GM12872 (cell line): Measurements from ENCODE around the gene SBF2.

Experiments used
- TF ChIP-seq, protein P1 (sequence below): IDR thresholded peaks from 3 replicates; pipeline ENCODE4 v1.5.1; 2011; ENCODE audit warnings: low read depth, mild to moderate bottlenecking, low read length, moderate library complexity; ENCODE audit not compliant: insufficient read depth

The SBF2 gene

GRCh38 chr11:9923280-9923679 lies 370.7 kb downstream of the SBF2 start:
- TF ChIP-seq, protein P1, sequence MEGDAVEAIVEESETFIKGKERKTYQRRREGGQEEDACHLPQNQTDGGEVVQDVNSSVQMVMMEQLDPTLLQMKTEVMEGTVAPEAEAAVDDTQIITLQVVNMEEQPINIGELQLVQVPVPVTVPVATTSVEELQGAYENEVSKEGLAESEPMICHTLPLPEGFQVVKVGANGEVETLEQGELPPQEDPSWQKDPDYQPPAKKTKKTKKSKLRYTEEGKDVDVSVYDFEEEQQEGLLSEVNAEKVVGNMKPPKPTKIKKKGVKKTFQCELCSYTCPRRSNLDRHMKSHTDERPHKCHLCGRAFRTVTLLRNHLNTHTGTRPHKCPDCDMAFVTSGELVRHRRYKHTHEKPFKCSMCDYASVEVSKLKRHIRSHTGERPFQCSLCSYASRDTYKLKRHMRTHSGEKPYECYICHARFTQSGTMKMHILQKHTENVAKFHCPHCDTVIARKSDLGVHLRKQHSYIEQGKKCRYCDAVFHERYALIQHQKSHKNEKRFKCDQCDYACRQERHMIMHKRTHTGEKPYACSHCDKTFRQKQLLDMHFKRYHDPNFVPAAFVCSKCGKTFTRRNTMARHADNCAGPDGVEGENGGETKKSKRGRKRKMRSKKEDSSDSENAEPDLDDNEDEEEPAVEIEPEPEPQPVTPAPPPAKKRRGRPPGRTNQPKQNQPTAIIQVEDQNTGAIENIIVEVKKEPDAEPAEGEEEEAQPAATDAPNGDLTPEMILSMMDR, result no peak

DNA sequence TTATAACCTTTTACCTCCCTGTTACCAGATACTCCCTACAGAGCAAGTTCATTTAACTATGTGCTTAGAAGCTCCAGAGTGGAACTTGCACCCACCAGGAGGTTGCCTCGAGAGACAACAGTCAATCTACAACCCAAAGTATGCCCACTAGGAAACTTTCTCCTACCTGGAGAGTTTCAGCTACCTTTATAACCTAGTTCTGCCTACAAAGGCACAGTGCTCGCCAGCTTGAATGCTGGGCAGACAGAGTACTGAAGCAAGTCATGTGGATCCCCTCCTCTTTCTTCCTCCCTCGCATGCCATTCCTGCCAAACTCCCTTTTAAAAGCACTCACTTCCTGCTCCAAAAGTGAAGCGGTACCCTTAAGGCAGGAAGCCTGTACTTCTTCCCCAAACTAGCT lies 371.2 kb downstream of the SBF2 start:
- TF ChIP-seq, protein P1, result no peak

DNA sequence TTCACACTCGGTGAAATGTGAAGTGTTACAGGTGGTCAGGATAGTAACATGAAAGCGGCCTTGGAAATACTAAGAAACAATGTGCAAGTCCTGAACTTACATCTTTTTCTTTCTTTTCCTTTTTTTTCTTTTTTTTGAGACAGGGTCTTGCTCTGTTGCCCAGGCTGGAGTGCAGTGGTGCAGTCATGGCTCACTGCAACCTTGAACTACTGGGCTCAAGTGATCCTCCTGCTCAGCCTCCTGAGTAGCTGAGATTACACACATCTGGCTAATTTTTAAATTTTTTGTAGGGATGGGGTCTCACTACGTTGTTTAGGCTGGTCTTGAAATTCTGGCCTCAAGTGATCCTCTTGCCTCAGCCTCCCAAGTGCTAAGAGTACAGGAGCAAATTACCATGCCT lies 377.5 kb downstream of the SBF2 start:
- TF ChIP-seq, protein P1, result no peak

GRCh38 chr11:9914064-9914463 lies 380.0 kb downstream of the SBF2 start:
- TF ChIP-seq, protein P1, result no peak

DNA sequence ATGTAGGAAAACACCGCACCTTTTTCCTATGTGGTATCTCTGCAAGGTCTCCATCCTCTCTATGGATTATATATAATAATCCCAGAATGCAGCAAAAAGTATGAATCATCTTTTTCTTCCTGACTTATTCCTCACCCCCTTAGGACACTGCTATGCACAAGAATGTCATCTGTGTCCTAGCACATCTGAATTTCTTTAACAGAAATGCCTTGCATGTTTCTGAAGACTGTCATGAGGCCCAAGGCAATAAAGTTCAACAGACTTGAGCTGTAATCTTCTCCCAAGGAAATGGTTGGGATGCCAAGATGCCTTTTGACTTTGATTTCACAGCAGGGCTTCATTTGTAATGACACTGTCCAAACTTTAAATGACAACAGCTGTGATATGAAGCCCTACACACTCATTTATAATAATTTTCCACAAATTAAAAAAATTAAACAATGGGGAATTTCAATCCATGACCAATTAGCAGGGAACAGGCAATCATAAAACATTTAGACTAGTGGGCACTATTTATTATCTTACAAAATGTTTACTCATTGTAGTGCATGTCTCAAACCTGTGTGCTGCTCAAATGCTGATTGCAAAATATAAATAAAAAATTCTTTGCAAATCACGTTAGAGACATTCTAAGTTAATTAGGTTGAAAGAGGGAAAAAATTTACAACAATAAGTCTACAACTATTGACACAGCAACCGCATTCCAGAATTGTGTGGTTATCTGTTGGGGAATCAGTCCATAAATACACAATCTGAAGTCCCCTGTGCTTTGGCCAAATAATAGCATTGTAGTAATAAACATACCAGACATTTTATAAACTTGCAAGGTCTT lies 387.8 kb downstream of the SBF2 start:
- TF ChIP-seq, protein P1, result no peak

DNA sequence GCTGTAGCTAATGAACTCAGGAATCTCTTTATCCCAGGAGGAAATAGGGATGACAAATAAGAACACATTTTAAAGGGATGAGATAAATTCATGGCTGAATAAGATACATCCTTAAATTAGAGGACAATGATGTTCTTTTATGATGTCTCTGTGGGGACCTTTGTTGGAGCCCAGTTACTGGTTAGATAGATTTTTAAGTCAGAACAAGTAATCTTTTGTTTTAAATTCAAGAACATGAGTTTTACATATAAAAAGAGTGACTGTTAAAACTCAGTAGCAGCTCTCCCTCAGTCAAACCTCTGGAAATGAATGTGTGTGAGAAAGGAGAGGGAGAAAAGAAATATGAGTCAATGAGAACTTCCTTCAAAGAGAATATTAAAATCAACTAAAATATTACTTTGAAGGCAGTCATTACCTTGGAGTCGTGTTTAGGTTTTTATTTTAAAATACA lies 388.5 kb downstream of the SBF2 start:
- TF ChIP-seq, protein P1, result no peak

GRCh38 chr11:9903579-9903978 lies 390.4 kb downstream of the SBF2 start:
- TF ChIP-seq, protein P1, result no peak
